ENCODE measurements around the gene BMPR1A.

Gene BMPR1A

DNA sequence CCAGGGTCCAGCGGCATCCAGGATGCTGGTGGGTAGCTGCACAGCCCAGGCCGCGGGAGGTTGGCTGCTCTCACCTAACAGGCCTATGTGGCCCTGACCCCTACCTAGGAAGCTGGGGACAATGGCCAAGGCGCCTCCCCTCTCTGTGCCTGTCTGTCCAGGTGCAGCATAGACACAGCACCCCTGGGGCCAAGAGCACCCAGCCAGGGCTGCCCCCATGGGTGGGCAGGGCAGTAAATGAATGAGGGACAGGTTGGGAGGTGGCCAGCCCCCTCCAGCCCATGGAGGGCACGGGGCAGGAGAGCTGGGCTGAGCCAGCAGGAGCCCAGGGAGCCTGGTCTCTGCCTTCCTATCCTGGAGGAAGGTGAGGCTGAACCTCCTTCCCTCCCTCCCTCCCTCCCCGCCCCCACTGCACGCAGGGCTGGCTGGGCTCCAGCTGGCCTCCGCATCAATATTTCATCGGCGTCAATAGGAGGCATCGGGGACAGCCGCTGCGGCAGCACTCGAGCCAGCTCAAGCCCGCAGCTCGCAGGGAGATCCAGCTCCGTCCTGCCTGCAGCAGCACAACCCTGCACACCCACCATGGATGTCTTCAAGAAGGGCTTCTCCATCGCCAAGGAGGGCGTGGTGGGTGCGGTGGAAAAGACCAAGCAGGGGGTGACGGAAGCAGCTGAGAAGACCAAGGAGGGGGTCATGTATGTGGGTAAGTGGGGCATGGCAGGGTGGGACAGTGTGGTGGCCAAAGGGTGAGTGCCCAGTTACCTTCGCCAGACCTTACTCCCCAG is 201.9 kb downstream of the BMPR1A start, which contains the start of gene SNCG:
SNCG (plus strand) TSS at position 484 of the 785 bp plus-strand sequence; CDS start at position 583, 99 bp downstream.
- Histone ChIP-seq H3K27ac (ENCODE audit: low read length) (no peak within 1 kb of the TSS), H4K20me1 (ENCODE audit: insufficient read depth, low read length) (no peaks in the 10 kb centered on the region), H3K79me2 (ENCODE audit: low read length) (peaks cover 12% of the 10 kb centered on the region), H3K36me3 (replicated peaks; ENCODE audit: low read depth, low read length) (no peaks in the 10 kb centered on the region), H3K9me3 (ENCODE audit: insufficient read depth, low read length) (no peaks in the 10 kb centered on the region), H3K27me3 (ENCODE audit: low read depth, low read length) (no peaks in the 10 kb centered on the region), H3K9ac (ENCODE audit: low read length) (no peak within 1 kb of the TSS), H3K4me3 (ENCODE audit: low read length) (no peak within 1 kb of the TSS), H2AFZ (ENCODE audit: low read depth, low read length) (no peak within 1 kb of the TSS), H3K4me1 (ENCODE audit: low read length) (peaks cover 43% of the 10 kb centered on the region), H3K4me2 (ENCODE audit: low read length) (no peak within 1 kb of the TSS)
- TF ChIP-seq, protein P1, sequence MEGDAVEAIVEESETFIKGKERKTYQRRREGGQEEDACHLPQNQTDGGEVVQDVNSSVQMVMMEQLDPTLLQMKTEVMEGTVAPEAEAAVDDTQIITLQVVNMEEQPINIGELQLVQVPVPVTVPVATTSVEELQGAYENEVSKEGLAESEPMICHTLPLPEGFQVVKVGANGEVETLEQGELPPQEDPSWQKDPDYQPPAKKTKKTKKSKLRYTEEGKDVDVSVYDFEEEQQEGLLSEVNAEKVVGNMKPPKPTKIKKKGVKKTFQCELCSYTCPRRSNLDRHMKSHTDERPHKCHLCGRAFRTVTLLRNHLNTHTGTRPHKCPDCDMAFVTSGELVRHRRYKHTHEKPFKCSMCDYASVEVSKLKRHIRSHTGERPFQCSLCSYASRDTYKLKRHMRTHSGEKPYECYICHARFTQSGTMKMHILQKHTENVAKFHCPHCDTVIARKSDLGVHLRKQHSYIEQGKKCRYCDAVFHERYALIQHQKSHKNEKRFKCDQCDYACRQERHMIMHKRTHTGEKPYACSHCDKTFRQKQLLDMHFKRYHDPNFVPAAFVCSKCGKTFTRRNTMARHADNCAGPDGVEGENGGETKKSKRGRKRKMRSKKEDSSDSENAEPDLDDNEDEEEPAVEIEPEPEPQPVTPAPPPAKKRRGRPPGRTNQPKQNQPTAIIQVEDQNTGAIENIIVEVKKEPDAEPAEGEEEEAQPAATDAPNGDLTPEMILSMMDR (IDR thresholded peaks at IDR 0.05; ENCODE audit: low read depth, low read length): no peak
- no peak for TF ChIP-seq EZH2phosphoT487 (IDR thresholded peaks at IDR 0.05; ENCODE audit: low read depth)

DNA sequence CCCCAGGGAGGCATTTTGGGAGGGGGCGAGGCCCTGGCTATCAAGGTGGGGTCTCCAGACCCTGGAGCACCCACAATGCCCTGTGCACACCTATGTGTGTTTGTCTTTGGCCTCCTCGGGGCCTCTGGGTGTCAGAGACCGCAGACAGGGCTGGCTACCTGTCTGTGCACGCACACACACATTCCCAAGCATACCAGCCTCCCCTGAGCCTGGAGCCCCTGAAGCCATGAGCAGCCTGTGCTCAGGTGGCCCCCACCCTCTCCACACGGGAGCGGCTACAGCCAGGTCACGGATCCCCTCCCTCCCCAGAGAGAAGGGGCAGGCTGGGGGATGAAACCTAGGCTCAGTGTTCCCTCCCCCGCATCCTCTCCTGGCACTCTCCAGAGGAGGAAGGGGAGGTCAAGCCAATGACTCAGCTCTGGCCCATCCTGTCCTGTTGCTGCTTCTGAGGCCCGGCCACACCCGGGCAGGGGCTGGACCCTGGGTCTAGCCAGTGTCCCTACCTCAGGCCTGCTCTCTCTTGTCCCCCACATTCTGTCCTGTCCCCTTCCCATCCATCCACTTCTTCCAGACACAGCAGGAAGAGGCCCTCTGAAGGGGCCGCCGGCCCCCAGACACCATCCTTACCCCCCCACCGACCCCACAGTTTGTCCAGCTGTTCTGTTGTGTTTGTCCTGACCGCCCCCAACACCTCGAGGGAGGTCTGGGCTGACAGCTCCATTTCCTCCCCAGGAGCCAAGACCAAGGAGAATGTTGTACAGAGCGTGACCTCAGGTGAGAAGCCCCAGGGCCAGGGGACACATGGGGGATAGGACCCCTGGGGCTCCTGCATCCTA is 202.7 kb downstream of the BMPR1A start:
- no peak overlapping the region for H3K4me2 ChIP-seq (ENCODE audit: low read length)
- H3K27me3 ChIP-seq (ENCODE audit: low read depth, low read length): no peaks in the 10 kb centered on the region
- H3K36me3 ChIP-seq (replicated peaks; ENCODE audit: low read depth, low read length): peaks cover 6% of the 10 kb centered on the region
- H3K27ac ChIP-seq (ENCODE audit: low read length): no peak overlapping the region
- TF ChIP-seq, protein P1 (IDR thresholded peaks at IDR 0.05; ENCODE audit: low read depth, low read length): no peak
- no peak for TF ChIP-seq EZH2phosphoT487 (IDR thresholded peaks at IDR 0.05; ENCODE audit: low read depth)
- no peak overlapping the region for H2AFZ ChIP-seq (ENCODE audit: low read depth, low read length)
- peaks cover 51% of the 10 kb centered on the region for H3K4me1 ChIP-seq (ENCODE audit: low read length)
- H4K20me1 ChIP-seq (ENCODE audit: insufficient read depth, low read length): no peaks in the 10 kb centered on the region
- no peaks in the 10 kb centered on the region for H3K9me3 ChIP-seq (ENCODE audit: insufficient read depth, low read length)
- peaks cover 20% of the 10 kb centered on the region for H3K79me2 ChIP-seq (ENCODE audit: low read length)
- H3K9ac ChIP-seq (ENCODE audit: low read length): no peak overlapping the region
- no peak overlapping the region for H3K4me3 ChIP-seq (ENCODE audit: low read length)

DNA sequence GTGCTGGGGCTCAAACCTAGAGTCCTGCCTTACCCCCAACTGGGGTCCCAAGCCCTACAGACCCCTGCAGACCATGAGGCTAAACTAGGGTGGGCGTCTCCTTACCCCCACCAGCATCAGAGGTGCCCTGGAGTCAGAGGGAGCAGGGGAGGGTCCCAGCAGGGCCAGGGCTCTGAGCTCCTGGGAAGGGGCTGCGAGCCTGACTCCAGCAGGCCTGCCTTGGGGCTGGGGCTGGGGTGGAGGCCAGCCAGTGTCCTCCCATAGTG is 203.3 kb downstream of the BMPR1A start:
- H4K20me1 ChIP-seq (ENCODE audit: insufficient read depth, low read length): no peaks in the 10 kb centered on the region
- H3K27ac ChIP-seq (ENCODE audit: low read length): no peak overlapping the region
- no peaks in the 10 kb centered on the region for H3K9me3 ChIP-seq (ENCODE audit: insufficient read depth, low read length)
- no peak overlapping the region for H2AFZ ChIP-seq (ENCODE audit: low read depth, low read length)
- peaks cover 57% of the 10 kb centered on the region for H3K4me1 ChIP-seq (ENCODE audit: low read length)
- H3K4me3 ChIP-seq (ENCODE audit: low read length): no peak overlapping the region
- no peak overlapping the region for H3K4me2 ChIP-seq (ENCODE audit: low read length)
- H3K27me3 ChIP-seq (ENCODE audit: low read depth, low read length): no peaks in the 10 kb centered on the region
- peaks cover 26% of the 10 kb centered on the region for H3K79me2 ChIP-seq (ENCODE audit: low read length)
- no peak for TF ChIP-seq EZH2phosphoT487 (IDR thresholded peaks at IDR 0.05; ENCODE audit: low read depth)
- TF ChIP-seq, protein P1 (IDR thresholded peaks at IDR 0.05; ENCODE audit: low read depth, low read length): no peak
- H3K9ac ChIP-seq (ENCODE audit: low read length): no peak overlapping the region
- H3K36me3 ChIP-seq (replicated peaks; ENCODE audit: low read depth, low read length): peaks cover 9% of the 10 kb centered on the region

Data from OCI-LY3 (cell line).